ENCODE results near the gene SNX3. TPM values are rescaled to one million over a fixed set of nuclear protein-coding genes. Genes with fewer than 3 reads are reported as not detected.

The SNX3 gene
- total and polyA plus RNA-seq, 10 donors: 132 to 236 (median 170) TPM

GRCh38 chr6:108193835-108194234 lies 67.0 kb downstream of the SNX3 start:
- Histone ChIP-seq H3K27ac (peak overlapping the region in 3 of 8 donors; percentile 42 to 67 (median 62)), H3K4me3 (no peak overlapping the region), H3K9me3 (no peaks in the 10 kb centered on the region), H3K36me3 (no peaks in the 10 kb centered on the region), H3K27me3 (replicated peaks in 1 of 7) (peaks cover 0 to 32% (median 0%) of the 10 kb centered on the region in 7 donors), H3K4me1 (no peaks in the 10 kb centered on the region)
- intact Hi-C loops (cut with DNase I; ENCODE audit: low total_unique reads): no loop called here
- DNase-seq: no peak
- no peak for TF ChIP-seq CTCF (IDR thresholded peaks at IDR 0.05 in 8 of 11, conservative IDR thresholded peaks at IDR 0.05 in 3 of 11)
- no peak for TF ChIP-seq POLR2A (IDR thresholded peaks at IDR 0.05)
- TF ChIP-seq POLR2AphosphoS5 (IDR thresholded peaks at IDR 0.05): no peak
- WGBS, 5 donors: 73 to 88% (median 81%) methylated on average over 1 of the region's 1 CpG

- 55 to 90% (median 63%) methylated on average over 1 of the region's 1 CpG for WGBS, 5 donors
- Histone ChIP-seq H3K9me3 (no peaks in the 10 kb centered on the region), H3K4me1 (no peaks in the 10 kb centered on the region), H3K27me3 (replicated peaks in 1 of 7) (peaks cover 0 to 32% (median 0%) of the 10 kb centered on the region in 7 donors), H3K27ac (peak overlapping the region in 3 of 8 donors; percentile 42 to 67 (median 62)), H3K4me3 (no peak overlapping the region), H3K36me3 (no peaks in the 10 kb centered on the region)
- no peak for DNase-seq
- no peak for TF ChIP-seq POLR2A (IDR thresholded peaks at IDR 0.05)
- TF ChIP-seq POLR2AphosphoS5 (IDR thresholded peaks at IDR 0.05): peak in 1 of 3 donors; percentile 41
- no peak for TF ChIP-seq CTCF (IDR thresholded peaks at IDR 0.05 in 8 of 11, conservative IDR thresholded peaks at IDR 0.05 in 3 of 11)
- intact Hi-C loops (cut with DNase I; ENCODE audit: low total_unique reads): no loop called here
These were observed 67.7 kb downstream of the SNX3 start for GRCh38 chr6:108193131-108193530.

DNA sequence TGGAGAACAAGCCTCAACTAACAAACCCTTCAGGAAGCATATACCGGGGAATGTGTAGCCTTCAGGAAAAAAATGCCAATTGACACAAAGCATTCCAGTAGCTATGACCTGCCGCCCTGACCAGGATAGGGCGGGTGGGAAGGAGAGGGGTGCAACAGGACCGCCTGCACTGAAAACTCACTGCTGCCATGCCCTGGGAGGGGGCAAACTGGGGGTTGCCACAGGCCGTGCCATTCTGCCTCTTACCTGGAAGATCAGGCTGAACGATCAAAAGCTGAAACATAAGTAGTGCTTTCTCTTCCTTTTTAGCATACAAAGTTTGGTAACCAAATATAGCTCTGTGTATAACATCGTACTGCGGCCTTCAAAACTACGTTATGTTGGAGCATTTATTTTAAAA lies 73.3 kb downstream of the SNX3 start:
- no peaks in the 10 kb centered on the region for H3K4me1 ChIP-seq
- peaks cover 0 to 22% (median 0%) of the 10 kb centered on the region in 7 donors for H3K27me3 ChIP-seq (replicated peaks in 1 of 7)
- intact Hi-C loops (cut with DNase I; ENCODE audit: low total_unique reads): no loop called here
- TF ChIP-seq POLR2AphosphoS5 (IDR thresholded peaks at IDR 0.05) (no peak), CTCF (IDR thresholded peaks at IDR 0.05 in 8 of 11, conservative IDR thresholded peaks at IDR 0.05 in 3 of 11) (no peak), POLR2A (IDR thresholded peaks at IDR 0.05) (no peak)
- H3K4me3 ChIP-seq: no peak overlapping the region
- H3K36me3 ChIP-seq: no peaks in the 10 kb centered on the region
- WGBS, 5 donors: 85 to 93% (median 90%) methylated on average over 9 of the region's 9 CpGs
- no peak overlapping the region for H3K27ac ChIP-seq
- H3K9me3 ChIP-seq: no peaks in the 10 kb centered on the region
- no peak for DNase-seq

DNA sequence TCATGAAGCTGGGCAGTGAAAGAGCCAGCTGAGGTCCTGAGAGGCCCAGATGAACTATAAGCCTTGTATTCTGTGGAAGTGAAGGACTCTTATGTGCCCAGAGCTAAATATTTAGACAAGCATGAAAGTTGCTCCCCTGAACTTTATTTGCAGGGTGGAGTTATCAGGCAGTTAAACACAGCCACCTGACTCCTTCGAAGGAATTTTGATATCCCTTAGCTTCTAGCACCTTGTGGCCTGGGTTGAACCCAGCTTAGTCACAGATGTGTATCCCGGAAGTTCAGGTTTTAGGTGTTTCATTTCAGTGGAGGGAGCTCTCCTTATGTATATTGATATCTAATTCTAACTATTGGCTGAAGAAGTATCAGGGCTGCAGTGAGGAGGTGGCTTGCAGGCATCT lies 74.6 kb downstream of the SNX3 start:
- peaks cover 0 to 32% (median 2%) of the 10 kb centered on the region in 7 donors for H3K27me3 ChIP-seq (replicated peaks in 1 of 7)
- 74 to 91% (median 86%) methylated on average over 2 of the region's 2 CpGs for WGBS, 5 donors

More for the DNA sequence above, 74.6 kb downstream of the SNX3 start:
- TF ChIP-seq POLR2AphosphoS5 (IDR thresholded peaks at IDR 0.05) (no peak), POLR2A (IDR thresholded peaks at IDR 0.05) (no peak), CTCF (IDR thresholded peaks at IDR 0.05 in 8 of 11, conservative IDR thresholded peaks at IDR 0.05 in 3 of 11) (no peak)
- Histone ChIP-seq H3K27ac (no peak overlapping the region), H3K9me3 (no peaks in the 10 kb centered on the region), H3K36me3 (no peaks in the 10 kb centered on the region), H3K4me1 (no peaks in the 10 kb centered on the region), H3K4me3 (no peak overlapping the region)
- DNase-seq: no peak
- intact Hi-C loops (cut with DNase I; ENCODE audit: low total_unique reads): no loop called here
